B cell (primary cell): Measurements from ENCODE around the gene TRRAP. TPM values are rescaled to one million over a fixed set of nuclear protein-coding genes. Genes with fewer than 3 reads are reported as not detected.

Experiments used
- ATAC-seq: fragments of 200-7000 bp; cut with Tn5 transposase; one replicate; pipeline ENCODE4 v1.10.0; 2021; ENCODE audit warnings: low read depth, mild to moderate bottlenecking, moderate number of reproducible peaks, moderate library complexity
- CTCF ChIA-PET: fragments of 350-600 bp; sonication (Branson Sonifier 250); formaldehyde crosslinking; loops from one replicate; lab custom pipeline; 2021; ENCODE audit warnings: antibody characterized with exemption, inconsistent platforms; lab: Charles Lee
- POLR2A ChIA-PET: fragments of 350-600 bp; sonication (Branson Sonifier 250); formaldehyde crosslinking; loops from one replicate; lab custom pipeline; 2021; ENCODE audit warnings: antibody characterized with exemption; lab: Charles Lee
- DNase-seq: peaks from one replicate; pipeline ENCODE4 v3.0.0; 2013
- H2AFZ ChIP-seq: 2 replicates; pipeline ENCODE4 v1.6.1; 2012; ENCODE audit warnings: mild to moderate bottlenecking, low read depth, low read length; ENCODE audit not compliant: insufficient read depth, poor library complexity, severe bottlenecking
- H3K27ac ChIP-seq, 2 donors: 1 replicate in 1 of 2; 2 replicates in 1 of 2; pipeline ENCODE4 v1.5.1; 2012 to 2013; ENCODE audit warnings: low read length in 2 of 2, mild to moderate bottlenecking in 2 of 2, moderate library complexity in 1 of 2
- H3K27me3 ChIP-seq, 4 experiments: fragments of 200-600 bp in 1 of 4; sonication (generic) in 1 of 4; replicated peaks in 1 of 4; 1 replicate in 2 of 4; 2 replicates in 2 of 4; pipeline versions ENCODE4 v1.6.1 to v1.7.0; 2013 to 2016; ENCODE audit warnings: low read length in 3 of 4, mild to moderate bottlenecking in 2 of 4, mixed read lengths in 1 of 4, moderate library complexity in 1 of 4; ENCODE audit not compliant: insufficient read depth in 4 of 4, control insufficient read depth in 3 of 4; ENCODE audit errors: control extremely low read depth in 1 of 4
- H3K36me3 ChIP-seq, 2 experiments: replicated peaks in 1 of 2; 1 replicate in 1 of 2; 2 replicates in 1 of 2; pipeline versions ENCODE4 v1.6.1 to v1.7.1; 2013; ENCODE audit warnings: low read length in 1 of 2; ENCODE audit not compliant: insufficient read depth in 2 of 2, control insufficient read depth in 1 of 2; ENCODE audit errors: control extremely low read depth in 1 of 2, extremely low read depth in 1 of 2
- H3K4me1 ChIP-seq, 2 donors: fragments of 200-600 bp in 1 of 2; sonication (generic) in 1 of 2; 1 replicate in 1 of 2; 2 replicates in 1 of 2; pipeline versions ENCODE4 v1.5.1 to v1.6.1; 2013 to 2017; ENCODE audit warnings: low read length in 2 of 2; ENCODE audit not compliant: control insufficient read depth in 2 of 2, insufficient read depth in 2 of 2
- H3K4me2 ChIP-seq: replicated peaks from 2 replicates; pipeline ENCODE3; 2012; ENCODE audit warnings: mild to moderate bottlenecking, low read depth, low read length; ENCODE audit not compliant: poor library complexity, severe bottlenecking
- H3K4me3 ChIP-seq, 5 experiments: fragments of 200-600 bp in 1 of 5; sonication (generic) in 1 of 5; 1 replicate in 3 of 5; 2 replicates in 2 of 5; pipeline versions ENCODE4 v1.5.1 to v1.7.0; 2011 to 2016; ENCODE audit warnings: low read length in 4 of 5, mild to moderate bottlenecking in 4 of 5, low read depth in 2 of 5, control low read depth in 1 of 5, moderate library complexity in 1 of 5; ENCODE audit not compliant: insufficient read depth in 1 of 5; ENCODE audit errors: control extremely low read depth in 1 of 5, extremely low read depth in 1 of 5
- H3K79me2 ChIP-seq: fragments of 200-600 bp; sonication (generic); one replicate; pipeline ENCODE4 v1.6.0; 2016; ENCODE audit warnings: low read length; ENCODE audit not compliant: control insufficient read depth, insufficient read depth
- H3K9ac ChIP-seq: fragments of 200-600 bp; sonication (generic); 2 replicates; pipeline ENCODE4 v1.6.1; 2017; ENCODE audit warnings: mild to moderate bottlenecking, low read length, moderate library complexity
- H3K9me3 ChIP-seq, 3 donors: one replicate each; pipeline versions ENCODE4 v1.6.1 to v1.7.1; 2013; ENCODE audit warnings: low read length in 2 of 3; ENCODE audit not compliant: control insufficient read depth in 2 of 3, insufficient read depth in 1 of 3; ENCODE audit errors: control extremely low read depth in 1 of 3
- H4K20me1 ChIP-seq: 2 replicates; pipeline ENCODE4 v1.6.0; 2012; ENCODE audit warnings: mild to moderate bottlenecking, low read length; ENCODE audit not compliant: insufficient read depth, control insufficient read depth, poor library complexity, severe bottlenecking
- H3K27ac Mint-ChIP-seq: one replicate; pipeline ENCODE4 v1.8.0; 2021; ENCODE audit warnings: mixed read lengths
- H3K27me3 Mint-ChIP-seq: one replicate; pipeline ENCODE4 v1.8.0; 2021; ENCODE audit warnings: mixed read lengths
- H3K4me1 Mint-ChIP-seq: one replicate; pipeline ENCODE4 v1.8.0; 2021; ENCODE audit warnings: mixed read lengths
- H3K4me3 Mint-ChIP-seq: one replicate; pipeline ENCODE4 v1.8.0; 2021; ENCODE audit warnings: mixed read lengths
- H3K9me3 Mint-ChIP-seq: one replicate; pipeline ENCODE4 v1.8.0; 2022; ENCODE audit warnings: mixed read lengths; ENCODE audit not compliant: insufficient read depth
- CTCF ChIP-seq: fragments of 200-600 bp; IDR thresholded peaks from one replicate; pipeline ENCODE4 v1.8.0; 2022; ENCODE audit warnings: antibody characterized with exemption, mild to moderate bottlenecking
- EZH2 ChIP-seq: IDR thresholded peaks from 2 replicates; pipeline ENCODE4 v1.6.1; 2012; ENCODE audit warnings: borderline replicate concordance, low read depth, mild to moderate bottlenecking, moderate library complexity, low read length; ENCODE audit not compliant: insufficient read depth, poor library complexity, severe bottlenecking
- WGBS: methylation state at CpG from one replicate; pipeline ENCODE4 v1.1.5; 2013; ENCODE audit warnings: missing lambda C conversion rate; ENCODE audit not compliant: insufficient coverage; 5-methylcytosine and 5-hydroxymethylcytosine counted together
- intact Hi-C: fragments of 100-400 bp; cut with micrococcal nuclease; formaldehyde crosslinking; loops from one replicate; pipeline ENCODE4 v1.10.0; 2022
- polyA plus RNA-seq: library from polyadenylated mRNA; depleted of rRNA; stranded (reverse); fragments of >200 nt; gene quantifications from 2 replicates; pipeline ENCODE4 v1.2.3, GENCODE V29; 2012
- total RNA-seq, 2 donors: library from RNA; stranded (reverse); fragments of 120-200 nt in 1 of 2; gene quantifications; 1 replicate in 1 of 2; 2 replicates in 1 of 2; pipeline versions ENCODE4 v1.2.3 to v1.2.4, GENCODE V29; 2013 to 2022

Gene TRRAP
- total and polyA plus RNA-seq, 2 donors (not counting 1 experiment from before 2014, with no cell fraction given), result 25.4 to 102 TPM

GRCh38 chr7:98995523-98996149, 117.3 kb downstream of the TRRAP start:
- H3K4me2 ChIP-seq, result no peak overlapping the region
- H3K9ac ChIP-seq, result no peak overlapping the region
- H3K27me3 ChIP-seq, result no peaks in the 10 kb centered on the region
- H4K20me1 ChIP-seq, result no peaks in the 10 kb centered on the region
- intact Hi-C loops, result no loop called here
- peaks cover 4% of the 10 kb centered on the region for H3K79me2 ChIP-seq
- no peak overlapping the region for H2AFZ ChIP-seq
- H3K4me3 ChIP-seq, result no peak overlapping the region
- ChIA-PET POLR2A (no interaction called here), CTCF (no interaction called here)
- H3K27me3 Mint-ChIP-seq, result no peaks in the 10 kb centered on the region
- peaks cover 7% of the 10 kb centered on the region for H3K4me1 Mint-ChIP-seq
- H3K27ac Mint-ChIP-seq, result no peak overlapping the region
- 97% methylated on average over 15 of the region's 16 CpGs for WGBS
- DNase-seq (no peak), ATAC-seq (no peak)
- H3K4me1 ChIP-seq, result no peaks in the 10 kb centered on the region
- H3K9me3 ChIP-seq, result no peaks in the 10 kb centered on the region
- no peak overlapping the region for H3K27ac ChIP-seq
- no peak for TF ChIP-seq CTCF
- TF ChIP-seq EZH2, result no peak
- H3K4me3 Mint-ChIP-seq, result no peak overlapping the region
- peaks cover 3 to 86% of the 10 kb centered on the region in 2 experiments for H3K36me3 ChIP-seq
- no peaks in the 10 kb centered on the region for H3K9me3 Mint-ChIP-seq

- POLR2A ChIA-PET, result no interaction called here
- H3K79me2 ChIP-seq, result peaks cover 4% of the 10 kb centered on the region
These were observed 117.8 kb downstream of the TRRAP start for GRCh38 chr7:98996150-98996552.

More at GRCh38 chr7:98996150-98996552, 117.8 kb downstream of the TRRAP start:
- H3K4me1 ChIP-seq, result no peaks in the 10 kb centered on the region
- TF ChIP-seq CTCF (no peak), EZH2 (no peak)
- H3K4me3 ChIP-seq, result no peak overlapping the region
- Mint-ChIP-seq H3K4me1 (peaks cover 7% of the 10 kb centered on the region), H3K27ac (no peak overlapping the region), H3K9me3 (no peaks in the 10 kb centered on the region), H3K27me3 (no peaks in the 10 kb centered on the region), H3K4me3 (no peak overlapping the region)
- H4K20me1 ChIP-seq, result no peaks in the 10 kb centered on the region
- no peaks in the 10 kb centered on the region for H3K9me3 ChIP-seq
- H3K27me3 ChIP-seq, result no peaks in the 10 kb centered on the region
- H3K9ac ChIP-seq, result no peak overlapping the region
- CTCF ChIA-PET, result no interaction called here
- no peak overlapping the region for H3K4me2 ChIP-seq
- no peak overlapping the region for H3K27ac ChIP-seq
- H3K36me3 ChIP-seq, result peaks cover 3 to 86% of the 10 kb centered on the region in 2 experiments
- intact Hi-C loops, result no loop called here
- no peak overlapping the region for H2AFZ ChIP-seq
- no peak for DNase-seq
- no peak for ATAC-seq
- 88% methylated on average over 14 of the region's 15 CpGs for WGBS
